ENCODE measurements around the gene PLXND1.

PLXND1 gene

DNA sequence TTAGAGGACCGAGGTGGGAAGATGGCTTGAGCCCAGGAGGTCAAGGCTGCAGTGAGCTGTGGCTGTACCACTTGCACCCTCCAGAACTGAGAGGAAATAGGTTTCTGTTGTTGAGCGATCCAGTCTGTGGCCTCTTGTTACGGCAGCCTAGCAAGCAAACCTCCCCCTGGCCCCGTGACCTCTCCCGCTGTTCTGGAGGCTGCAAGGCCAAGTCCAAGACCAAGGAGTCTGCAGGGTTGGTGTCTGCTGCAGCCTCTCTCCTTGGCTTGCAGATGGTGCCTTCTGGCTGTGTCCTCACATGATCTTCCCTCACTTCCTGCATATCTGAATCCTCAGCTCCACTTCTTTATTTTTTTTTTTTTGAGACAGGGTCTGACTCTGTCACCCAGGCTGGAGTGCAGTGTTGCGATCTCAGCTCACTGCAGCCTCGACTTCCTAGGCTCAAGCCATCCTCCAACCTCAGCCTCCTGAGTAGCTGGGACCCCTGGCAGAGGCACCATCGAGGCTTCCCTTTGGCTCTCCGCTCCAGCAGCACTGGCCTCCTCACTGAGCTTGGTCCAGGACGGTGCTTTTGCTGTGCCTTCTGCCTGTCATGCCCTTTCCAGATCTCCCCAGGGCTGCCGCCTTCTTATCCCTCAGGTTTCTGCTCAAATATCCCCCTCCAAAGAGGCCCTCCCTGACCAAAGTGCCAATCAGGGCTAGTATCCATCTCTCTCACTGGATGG, 18.0 kb upstream of the PLXND1 start:
- Histone ChIP-seq H3K27me3 (ENCODE audit: control insufficient read depth, insufficient read depth, low read length) (no peaks in the 10 kb centered on the region), H2AFZ (no peak overlapping the region), H3K4me2 (ENCODE audit: low read length) (no peak overlapping the region), H3K79me2 (no peaks in the 10 kb centered on the region), H3K9me3 (ENCODE audit: control insufficient read depth, low read length) (no peaks in the 10 kb centered on the region), H3K4me1 (peaks cover 6% of the 10 kb centered on the region), H3K36me3 (ENCODE audit: control insufficient read depth, insufficient read depth, low read length) (no peaks in the 10 kb centered on the region), H3K4me3 (ENCODE audit: low read depth, low read length) (no peak overlapping the region), H3K27ac (no peak overlapping the region), H3K9ac (no peak overlapping the region)
- TF ChIP-seq, protein P1, sequence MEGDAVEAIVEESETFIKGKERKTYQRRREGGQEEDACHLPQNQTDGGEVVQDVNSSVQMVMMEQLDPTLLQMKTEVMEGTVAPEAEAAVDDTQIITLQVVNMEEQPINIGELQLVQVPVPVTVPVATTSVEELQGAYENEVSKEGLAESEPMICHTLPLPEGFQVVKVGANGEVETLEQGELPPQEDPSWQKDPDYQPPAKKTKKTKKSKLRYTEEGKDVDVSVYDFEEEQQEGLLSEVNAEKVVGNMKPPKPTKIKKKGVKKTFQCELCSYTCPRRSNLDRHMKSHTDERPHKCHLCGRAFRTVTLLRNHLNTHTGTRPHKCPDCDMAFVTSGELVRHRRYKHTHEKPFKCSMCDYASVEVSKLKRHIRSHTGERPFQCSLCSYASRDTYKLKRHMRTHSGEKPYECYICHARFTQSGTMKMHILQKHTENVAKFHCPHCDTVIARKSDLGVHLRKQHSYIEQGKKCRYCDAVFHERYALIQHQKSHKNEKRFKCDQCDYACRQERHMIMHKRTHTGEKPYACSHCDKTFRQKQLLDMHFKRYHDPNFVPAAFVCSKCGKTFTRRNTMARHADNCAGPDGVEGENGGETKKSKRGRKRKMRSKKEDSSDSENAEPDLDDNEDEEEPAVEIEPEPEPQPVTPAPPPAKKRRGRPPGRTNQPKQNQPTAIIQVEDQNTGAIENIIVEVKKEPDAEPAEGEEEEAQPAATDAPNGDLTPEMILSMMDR (IDR thresholded peaks at IDR 0.05) = no peak

- TF ChIP-seq, protein P1 (IDR thresholded peaks at IDR 0.05) = no peak
- no peak overlapping the region for H3K9ac ChIP-seq
- H3K9me3 ChIP-seq (ENCODE audit: control insufficient read depth, low read length) = no peaks in the 10 kb centered on the region
- no peaks in the 10 kb centered on the region for H3K27me3 ChIP-seq (ENCODE audit: control insufficient read depth, insufficient read depth, low read length)
- no peaks in the 10 kb centered on the region for H3K79me2 ChIP-seq
- H3K4me1 ChIP-seq = peaks cover 6% of the 10 kb centered on the region
- H2AFZ ChIP-seq = no peak overlapping the region
- H3K27ac ChIP-seq = peak overlapping the region; percentile 70
- H3K4me2 ChIP-seq (ENCODE audit: low read length) = no peak overlapping the region
- H3K4me3 ChIP-seq (ENCODE audit: low read depth, low read length) = no peak overlapping the region
- no peaks in the 10 kb centered on the region for H3K36me3 ChIP-seq (ENCODE audit: control insufficient read depth, insufficient read depth, low read length)
Observed at GRCh38 chr3:129623447-129624118, 17.1 kb upstream of the PLXND1 start.

GRCh38 chr3:129622933-129623332, 16.5 kb upstream of the PLXND1 start:
- Histone ChIP-seq H3K79me2 (no peaks in the 10 kb centered on the region), H3K27me3 (ENCODE audit: control insufficient read depth, insufficient read depth, low read length) (no peaks in the 10 kb centered on the region), H2AFZ (no peak overlapping the region), H3K4me3 (ENCODE audit: low read depth, low read length) (no peak overlapping the region), H3K9ac (no peak overlapping the region), H3K4me2 (ENCODE audit: low read length) (no peak overlapping the region), H3K27ac (peak overlapping the region; percentile 70), H3K9me3 (ENCODE audit: control insufficient read depth, low read length) (no peaks in the 10 kb centered on the region), H3K4me1 (peaks cover 6% of the 10 kb centered on the region), H3K36me3 (ENCODE audit: control insufficient read depth, insufficient read depth, low read length) (no peaks in the 10 kb centered on the region)
- TF ChIP-seq, protein P1 (IDR thresholded peaks at IDR 0.05) = no peak

GRCh38 chr3:129622226-129622874, 15.9 kb upstream of the PLXND1 start:
- H3K36me3 ChIP-seq (ENCODE audit: control insufficient read depth, insufficient read depth, low read length) = no peaks in the 10 kb centered on the region
- H3K4me2 ChIP-seq (ENCODE audit: low read length) = no peak overlapping the region
- no peaks in the 10 kb centered on the region for H3K27me3 ChIP-seq (ENCODE audit: control insufficient read depth, insufficient read depth, low read length)
- peaks cover 6% of the 10 kb centered on the region for H3K4me1 ChIP-seq
- H3K4me3 ChIP-seq (ENCODE audit: low read depth, low read length) = no peak overlapping the region
- H3K79me2 ChIP-seq = no peaks in the 10 kb centered on the region
- no peaks in the 10 kb centered on the region for H3K9me3 ChIP-seq (ENCODE audit: control insufficient read depth, low read length)
- TF ChIP-seq, protein P1 (IDR thresholded peaks at IDR 0.05) = no peak
- no peak overlapping the region for H3K9ac ChIP-seq
- H2AFZ ChIP-seq = no peak overlapping the region
- peak overlapping the region; percentile 70 for H3K27ac ChIP-seq
